ENCODE results near the gene PCDHA8.
"Not testable (repeated sequence)": the region's sequence is repeated elsewhere in the genome, so short reads cannot be mapped to it uniquely, and the experiment has no call there.

Gene PCDHA8, protein sequence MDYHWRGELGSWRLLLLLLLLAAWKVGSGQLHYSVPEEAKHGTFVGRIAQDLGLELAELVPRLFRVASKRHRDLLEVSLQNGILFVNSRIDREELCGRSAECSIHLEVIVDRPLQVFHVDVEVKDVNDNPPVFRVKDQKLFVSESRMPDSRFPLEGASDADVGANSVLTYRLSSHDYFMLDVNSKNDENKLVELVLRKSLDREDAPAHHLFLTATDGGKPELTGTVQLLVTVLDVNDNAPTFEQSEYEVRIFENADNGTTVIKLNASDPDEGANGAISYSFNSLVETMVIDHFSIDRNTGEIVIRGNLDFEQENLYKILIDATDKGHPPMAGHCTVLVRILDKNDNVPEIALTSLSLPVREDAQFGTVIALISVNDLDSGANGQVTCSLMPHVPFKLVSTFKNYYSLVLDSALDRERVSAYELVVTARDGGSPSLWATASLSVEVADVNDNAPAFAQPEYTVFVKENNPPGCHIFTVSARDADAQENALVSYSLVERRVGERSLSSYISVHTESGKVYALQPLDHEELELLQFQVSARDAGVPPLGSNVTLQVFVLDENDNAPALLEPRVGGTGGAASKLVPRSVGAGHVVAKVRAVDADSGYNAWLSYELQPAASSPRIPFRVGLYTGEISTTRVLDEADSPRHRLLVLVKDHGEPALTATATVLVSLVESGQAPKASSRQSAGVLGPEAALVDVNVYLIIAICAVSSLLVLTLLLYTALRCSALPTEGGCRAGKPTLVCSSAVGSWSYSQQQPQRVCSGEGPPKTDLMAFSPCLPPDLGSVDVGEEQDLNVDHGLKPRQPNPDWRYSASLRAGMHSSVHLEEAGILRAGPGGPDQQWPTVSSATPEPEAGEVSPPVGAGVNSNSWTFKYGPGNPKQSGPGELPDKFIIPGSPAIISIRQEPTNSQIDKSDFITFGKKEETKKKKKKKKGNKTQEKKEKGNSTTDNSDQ

DNA sequence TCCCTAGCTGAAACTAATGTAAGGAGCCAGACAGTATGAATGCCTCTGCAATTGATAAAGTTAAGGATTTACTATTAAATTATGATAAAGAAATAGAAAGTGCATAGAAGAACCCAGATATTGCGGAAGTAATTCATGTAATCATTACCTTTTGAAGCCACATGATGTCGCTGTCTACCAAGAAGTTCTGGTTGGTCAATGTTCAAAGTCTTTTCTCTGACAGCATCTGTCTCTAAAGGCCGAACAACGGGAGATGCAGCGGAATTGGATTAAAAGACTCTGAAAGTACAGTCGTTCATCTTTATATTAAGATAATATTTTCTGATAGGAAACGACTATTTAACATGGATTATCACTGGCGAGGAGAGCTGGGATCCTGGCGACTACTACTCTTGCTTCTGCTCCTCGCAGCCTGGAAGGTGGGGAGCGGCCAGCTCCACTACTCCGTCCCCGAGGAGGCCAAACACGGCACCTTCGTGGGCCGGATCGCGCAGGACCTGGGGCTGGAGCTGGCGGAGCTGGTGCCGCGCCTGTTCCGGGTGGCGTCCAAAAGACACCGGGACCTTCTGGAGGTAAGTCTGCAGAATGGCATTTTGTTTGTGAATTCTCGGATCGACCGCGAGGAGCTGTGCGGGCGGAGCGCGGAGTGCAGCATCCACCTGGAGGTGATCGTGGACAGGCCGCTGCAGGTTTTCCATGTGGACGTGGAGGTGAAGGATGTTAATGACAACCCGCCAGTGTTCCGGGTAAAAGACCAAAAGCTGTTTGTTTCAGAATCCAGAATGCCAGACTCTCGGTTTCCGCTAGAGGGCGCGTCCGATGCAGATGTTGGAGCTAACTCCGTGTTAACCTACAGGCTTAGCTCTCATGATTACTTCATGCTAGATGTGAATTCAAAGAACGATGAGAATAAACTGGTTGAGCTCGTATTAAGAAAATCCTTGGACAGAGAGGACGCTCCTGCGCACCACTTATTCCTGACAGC lies at the start of gene PCDHA8:
PCDHA8 (plus strand) TSS at position 210 of the 985 bp plus-strand sequence; CDS start at position 345, 135 bp downstream.
- Histone ChIP-seq H3K36me3 (ENCODE audit: insufficient read depth, low read length) (no peaks in the 10 kb centered on the region), H3K9ac (ENCODE audit: low read depth, low read length) (no peak within 1 kb of the TSS; the same call in 1 of the 2 replicates), H3K9me3 (ENCODE audit: control insufficient read depth, insufficient read depth, low read length) (no peaks in the 10 kb centered on the region), H3K4me1 (ENCODE audit: insufficient read depth, low read length) (no peaks in the 10 kb centered on the region)

DNA sequence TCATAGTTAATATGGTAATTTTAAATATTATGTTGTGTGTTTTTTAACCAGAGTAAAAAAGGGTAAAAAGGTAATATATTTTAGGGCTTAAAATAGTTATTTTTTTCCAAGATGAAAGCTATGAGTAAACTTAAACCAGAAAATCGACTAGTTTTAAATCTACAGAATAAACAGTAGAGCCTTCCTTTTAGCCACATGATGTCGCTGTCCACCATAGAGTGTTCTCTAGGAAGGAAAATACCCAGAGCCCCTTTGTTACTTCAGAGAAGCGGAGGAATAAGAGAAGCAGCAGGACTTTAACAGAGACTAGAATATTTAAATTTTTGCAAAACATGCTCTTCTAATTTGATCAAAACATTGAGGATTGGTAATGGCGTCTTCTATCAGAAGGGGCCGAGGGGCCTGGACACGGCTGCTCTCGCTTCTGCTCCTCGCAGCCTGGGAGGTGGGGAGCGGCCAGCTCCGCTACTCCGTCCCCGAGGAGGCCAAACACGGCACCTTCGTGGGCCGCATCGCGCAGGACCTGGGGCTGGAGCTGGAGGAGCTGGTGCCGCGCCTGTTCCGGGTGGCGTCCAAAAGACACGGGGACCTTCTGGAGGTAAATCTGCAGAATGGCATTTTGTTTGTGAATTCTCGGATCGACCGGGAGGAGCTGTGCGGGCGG lies 46.3 kb upstream of the PCDHA8 start, which contains the start of gene PCDHA2:
PCDHA2 (plus strand) TSS at position 258 of the 664 bp plus-strand sequence.
- H3K4me1 ChIP-seq (ENCODE audit: insufficient read depth, low read length) = no peaks in the 10 kb centered on the region
- no peaks in the 10 kb centered on the region for H3K36me3 ChIP-seq (ENCODE audit: insufficient read depth, low read length)
- peak within 1 kb of the TSS; percentile 57; the same call in 1 of the 2 replicates for H3K9ac ChIP-seq (ENCODE audit: low read depth, low read length)
- H3K9me3 ChIP-seq (ENCODE audit: control insufficient read depth, insufficient read depth, low read length) = no peaks in the 10 kb centered on the region

DNA sequence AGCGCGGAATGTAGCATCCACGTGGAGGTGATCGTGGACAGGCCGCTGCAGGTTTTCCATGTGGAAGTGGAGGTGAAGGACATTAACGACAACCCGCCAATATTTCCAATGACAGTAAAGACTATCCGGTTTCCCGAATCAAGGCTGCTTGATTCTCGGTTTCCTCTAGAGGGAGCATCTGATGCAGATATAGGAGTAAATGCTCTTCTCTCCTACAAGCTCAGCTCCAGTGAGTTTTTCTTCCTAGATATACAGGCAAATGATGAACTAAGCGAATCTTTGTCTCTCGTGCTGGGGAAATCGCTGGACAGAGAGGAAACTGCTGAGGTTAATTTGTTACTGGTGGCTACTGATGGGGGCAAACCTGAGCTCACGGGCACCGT lies 45.7 kb upstream of the PCDHA8 start:
- Histone ChIP-seq H3K9ac (ENCODE audit: low read depth, low read length) (peak overlapping the region; percentile 57; the same call in 1 of the 2 replicates), H3K9me3 (ENCODE audit: control insufficient read depth, insufficient read depth, low read length) (no peaks in the 10 kb centered on the region), H3K36me3 (ENCODE audit: insufficient read depth, low read length) (no peaks in the 10 kb centered on the region), H3K4me1 (ENCODE audit: insufficient read depth, low read length) (no peaks in the 10 kb centered on the region)

DNA sequence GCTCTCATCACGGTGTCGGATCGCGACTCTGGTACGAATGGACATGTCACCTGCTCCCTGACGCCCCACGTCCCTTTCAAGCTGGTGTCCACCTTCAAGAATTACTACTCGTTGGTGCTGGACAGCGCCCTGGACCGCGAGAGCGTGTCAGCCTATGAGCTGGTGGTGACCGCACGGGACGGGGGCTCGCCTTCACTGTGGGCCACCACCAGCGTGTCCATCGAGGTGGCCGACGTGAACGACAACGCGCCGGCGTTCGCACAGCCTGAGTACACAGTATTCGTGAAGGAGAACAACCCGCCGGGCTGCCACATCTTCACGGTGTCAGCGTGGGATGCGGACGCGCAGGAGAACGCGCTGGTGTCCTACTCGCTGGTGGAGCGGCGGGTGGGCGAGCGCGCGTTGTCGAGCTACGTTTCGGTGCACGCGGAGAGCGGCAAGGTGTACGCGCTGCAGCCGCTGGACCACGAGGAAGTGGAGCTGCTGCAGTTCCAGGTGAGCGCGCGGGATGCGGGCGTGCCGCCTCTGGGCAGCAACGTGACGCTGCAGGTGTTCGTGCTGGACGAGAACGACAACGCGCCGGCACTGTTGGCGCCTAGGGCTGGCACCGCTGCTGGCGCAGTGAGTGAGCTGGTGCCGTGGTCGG lies 44.8 kb upstream of the PCDHA8 start:
- H3K36me3 ChIP-seq (ENCODE audit: insufficient read depth, low read length); H3K9me3 ChIP-seq (ENCODE audit: control insufficient read depth, insufficient read depth, low read length); H3K9ac ChIP-seq (ENCODE audit: low read depth, low read length); H3K4me1 ChIP-seq (ENCODE audit: insufficient read depth, low read length): not testable (repeated sequence)

DNA sequence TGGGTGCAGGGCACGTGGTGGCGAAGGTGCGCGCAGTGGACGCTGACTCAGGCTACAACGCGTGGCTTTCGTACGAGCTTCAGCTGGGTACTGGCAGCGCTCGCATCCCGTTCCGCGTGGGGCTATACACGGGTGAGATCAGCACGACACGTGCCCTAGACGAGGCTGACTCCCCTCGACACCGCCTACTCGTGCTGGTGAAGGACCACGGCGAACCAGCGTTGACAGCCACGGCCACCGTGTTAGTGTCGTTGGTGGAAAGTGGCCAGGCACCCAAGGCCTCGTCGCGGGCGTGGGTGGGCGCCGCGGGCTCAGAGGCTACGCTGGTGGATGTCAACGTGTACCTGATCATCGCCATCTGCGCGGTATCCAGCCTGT lies 44.3 kb upstream of the PCDHA8 start:
- peaks cover under 1% of the 10 kb centered on the region; the same call in 1 of the 2 replicates for H3K9me3 ChIP-seq (ENCODE audit: control insufficient read depth, insufficient read depth, low read length)
- H3K9ac ChIP-seq (ENCODE audit: low read depth, low read length) = no peak overlapping the region
- H3K4me1 ChIP-seq (ENCODE audit: insufficient read depth, low read length) = no peaks in the 10 kb centered on the region
- H3K36me3 ChIP-seq (ENCODE audit: insufficient read depth, low read length) = no peaks in the 10 kb centered on the region

DNA sequence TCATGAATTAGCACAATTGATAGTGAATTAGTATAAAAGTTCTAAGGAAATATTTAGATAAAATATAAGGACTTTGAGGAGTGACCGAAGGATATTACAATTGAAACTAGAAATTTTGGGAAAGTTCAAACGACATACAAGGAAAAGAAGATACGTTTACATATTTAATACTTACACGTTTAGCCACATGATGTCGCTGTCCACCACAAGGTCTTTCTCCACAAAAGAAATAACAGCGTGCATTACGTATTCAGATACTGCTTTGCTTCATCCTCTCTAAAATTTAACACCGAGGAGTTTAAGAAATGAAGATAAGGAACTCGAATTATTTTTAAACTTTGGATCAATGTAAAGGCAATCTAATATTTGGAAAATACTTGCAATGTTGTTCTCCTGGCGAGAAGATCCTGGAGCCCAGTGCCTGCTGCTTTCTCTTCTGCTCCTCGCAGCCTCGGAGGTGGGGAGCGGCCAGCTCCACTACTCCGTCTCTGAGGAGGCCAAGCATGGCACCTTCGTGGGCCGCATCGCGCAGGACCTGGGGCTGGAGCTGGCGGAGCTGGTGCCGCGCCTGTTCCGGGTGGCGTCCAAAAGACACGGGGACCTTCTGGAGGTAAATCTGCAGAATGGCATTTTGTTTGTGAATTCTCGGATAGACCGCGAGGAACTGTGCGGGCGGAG lies 40.0 kb upstream of the PCDHA8 start, which contains the start of gene PCDHA3:
PCDHA3 (plus strand) TSS at position 242 of the 678 bp plus-strand sequence.
- Histone ChIP-seq H3K9me3 (ENCODE audit: control insufficient read depth, insufficient read depth, low read length) (peaks cover 5% of the 10 kb centered on the region; the same call in 1 of the 2 replicates), H3K36me3 (ENCODE audit: insufficient read depth, low read length) (no peaks in the 10 kb centered on the region), H3K9ac (ENCODE audit: low read depth, low read length) (no peak within 1 kb of the TSS), H3K4me1 (ENCODE audit: insufficient read depth, low read length) (no peaks in the 10 kb centered on the region)

DNA sequence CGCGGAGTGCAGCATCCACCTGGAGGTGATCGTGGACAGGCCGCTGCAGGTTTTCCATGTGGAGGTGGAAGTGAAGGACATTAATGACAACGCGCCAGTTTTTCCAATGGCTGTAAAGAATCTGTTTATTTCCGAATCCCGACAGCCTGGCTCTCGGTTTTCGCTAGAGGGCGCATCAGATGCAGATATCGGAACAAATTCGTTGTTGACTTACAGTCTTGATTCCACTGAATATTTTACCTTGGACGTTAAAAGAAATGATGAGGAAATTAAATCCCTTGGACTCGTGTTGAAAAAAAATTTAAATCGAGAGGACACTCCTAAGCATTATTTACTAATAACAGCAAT lies 39.5 kb upstream of the PCDHA8 start:
- Histone ChIP-seq H3K4me1 (ENCODE audit: insufficient read depth, low read length) (no peaks in the 10 kb centered on the region), H3K9me3 (ENCODE audit: control insufficient read depth, insufficient read depth, low read length) (peaks cover 5% of the 10 kb centered on the region; the same call in 1 of the 2 replicates), H3K9ac (ENCODE audit: low read depth, low read length) (no peak overlapping the region), H3K36me3 (ENCODE audit: insufficient read depth, low read length) (no peaks in the 10 kb centered on the region)

DNA sequence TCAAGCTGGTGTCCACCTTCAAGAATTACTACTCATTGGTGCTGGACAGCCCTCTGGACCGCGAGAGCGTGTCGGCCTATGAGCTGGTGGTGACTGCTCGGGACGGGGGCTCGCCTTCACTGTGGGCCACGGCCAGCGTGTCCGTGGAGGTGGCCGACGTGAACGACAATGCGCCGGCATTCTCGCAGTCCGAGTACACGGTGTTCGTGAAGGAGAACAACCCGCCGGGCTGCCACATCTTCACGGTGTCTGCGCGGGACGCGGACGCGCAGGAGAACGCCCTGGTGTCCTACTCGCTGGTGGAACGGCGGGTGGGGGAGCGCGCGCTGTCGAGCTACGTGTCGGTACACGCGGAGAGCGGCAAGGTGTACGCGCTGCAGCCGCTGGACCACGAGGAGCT lies 38.6 kb upstream of the PCDHA8 start:
- H3K36me3 ChIP-seq (ENCODE audit: insufficient read depth, low read length); H3K9ac ChIP-seq (ENCODE audit: low read depth, low read length); H3K4me1 ChIP-seq (ENCODE audit: insufficient read depth, low read length); H3K9me3 ChIP-seq (ENCODE audit: control insufficient read depth, insufficient read depth, low read length): not testable (repeated sequence)

DNA sequence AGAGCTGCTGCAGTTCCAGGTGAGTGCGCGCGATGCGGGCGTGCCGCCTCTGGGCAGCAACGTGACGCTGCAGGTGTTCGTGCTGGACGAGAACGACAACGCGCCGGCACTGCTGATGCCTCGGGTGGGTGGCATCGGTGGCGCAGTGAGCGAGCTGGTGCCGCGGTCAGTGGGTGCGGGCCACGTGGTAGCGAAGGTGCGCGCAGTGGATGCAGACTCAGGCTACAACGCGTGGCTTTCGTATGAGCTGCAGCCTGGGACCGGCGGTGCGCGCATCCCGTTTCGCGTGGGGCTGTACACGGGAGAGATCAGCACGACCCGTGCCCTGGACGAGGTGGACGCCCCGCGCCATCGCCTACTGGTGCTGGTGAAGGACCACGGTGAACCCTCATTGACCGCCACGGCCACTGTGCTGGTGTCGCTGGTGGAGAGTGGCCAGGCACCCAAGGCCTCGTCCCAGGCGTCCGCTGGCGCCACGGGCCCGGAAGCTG lies 38.2 kb upstream of the PCDHA8 start:
- H3K9ac ChIP-seq (ENCODE audit: low read depth, low read length) = no peak overlapping the region
- H3K4me1 ChIP-seq (ENCODE audit: insufficient read depth, low read length) = no peaks in the 10 kb centered on the region
- H3K9me3 ChIP-seq (ENCODE audit: control insufficient read depth, insufficient read depth, low read length) = peaks cover 5% of the 10 kb centered on the region; the same call in 1 of the 2 replicates
- no peaks in the 10 kb centered on the region for H3K36me3 ChIP-seq (ENCODE audit: insufficient read depth, low read length)

DNA sequence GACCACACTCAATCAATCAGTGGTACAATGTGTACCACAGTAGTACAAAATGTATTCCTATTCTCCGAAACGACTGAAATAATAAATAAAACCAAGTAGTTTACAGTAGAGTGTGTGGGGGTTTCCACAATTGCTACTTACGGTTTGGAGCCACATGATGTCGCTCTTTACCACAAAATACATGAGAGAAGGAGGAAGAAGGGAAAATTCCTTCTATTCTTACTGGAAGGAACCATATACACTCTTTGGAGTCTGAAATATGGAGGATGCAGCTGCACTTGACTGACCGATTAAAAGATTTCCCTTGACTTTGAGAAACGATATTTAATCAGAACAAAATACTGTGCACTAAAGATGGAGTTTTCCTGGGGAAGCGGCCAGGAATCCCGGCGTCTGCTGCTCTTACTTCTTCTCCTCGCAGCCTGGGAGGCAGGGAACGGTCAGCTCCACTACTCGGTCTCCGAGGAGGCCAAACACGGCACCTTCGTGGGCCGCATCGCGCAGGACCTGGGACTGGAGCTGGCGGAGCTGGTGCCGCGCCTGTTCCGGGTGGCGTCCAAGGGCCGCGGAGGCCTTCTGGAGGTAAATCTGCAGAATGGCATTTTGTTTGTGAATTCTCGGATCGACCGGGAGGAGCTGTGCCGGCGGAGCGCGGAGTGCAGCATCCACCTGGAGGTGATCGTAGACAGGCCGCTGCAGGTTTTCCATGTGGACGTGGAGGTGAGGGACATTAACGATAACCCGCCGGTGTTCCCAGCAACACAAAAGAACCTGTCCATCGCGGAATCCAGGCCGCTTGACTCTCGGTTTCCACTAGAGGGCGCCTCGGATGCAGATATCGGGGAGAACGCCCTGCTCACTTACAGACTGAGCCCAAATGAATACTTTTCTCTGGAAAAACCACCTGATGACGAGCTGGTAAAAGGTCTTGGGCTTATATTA lies 33.9 kb upstream of the PCDHA8 start, which contains the start of gene PCDHA4:
PCDHA4 (plus strand) TSS at position 235 of the 942 bp plus-strand sequence.
- Histone ChIP-seq H3K9me3 (ENCODE audit: control insufficient read depth, insufficient read depth, low read length) (0 out of 2 replicates have a peak, but pooled peaks cover under 1% of the 10 kb centered on the region), H3K4me1 (ENCODE audit: insufficient read depth, low read length) (no peaks in the 10 kb centered on the region), H3K36me3 (ENCODE audit: insufficient read depth, low read length) (no peaks in the 10 kb centered on the region), H3K9ac (ENCODE audit: low read depth, low read length) (peak within 1 kb of the TSS; percentile 67)

DNA sequence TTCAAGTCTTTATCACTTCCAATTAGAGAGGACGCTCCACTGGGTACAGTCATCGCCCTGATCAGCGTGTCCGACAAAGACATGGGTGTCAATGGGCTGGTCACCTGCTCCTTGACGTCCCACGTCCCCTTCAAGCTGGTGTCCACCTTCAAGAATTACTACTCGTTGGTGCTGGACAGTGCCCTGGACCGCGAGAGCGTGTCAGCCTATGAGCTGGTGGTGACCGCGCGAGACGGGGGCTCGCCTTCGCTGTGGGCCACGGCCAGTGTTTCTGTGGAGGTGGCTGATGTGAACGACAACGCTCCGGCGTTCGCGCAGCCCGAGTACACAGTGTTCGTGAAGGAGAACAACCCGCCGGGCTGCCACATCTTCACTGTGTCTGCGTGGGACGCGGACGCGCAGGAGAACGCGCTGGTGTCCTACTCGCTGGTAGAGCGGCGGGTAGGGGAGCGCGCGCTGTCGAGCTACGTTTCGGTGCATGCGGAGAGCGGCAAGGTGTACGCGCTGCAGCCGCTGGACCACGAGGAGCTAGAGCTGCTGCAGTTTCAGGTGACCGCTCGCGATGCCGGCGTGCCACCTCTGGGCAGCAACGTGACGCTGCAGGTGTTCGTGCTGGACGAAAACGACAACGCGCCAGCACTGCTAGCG lies 32.6 kb upstream of the PCDHA8 start:
- not testable (repeated sequence) for H3K9me3 ChIP-seq (ENCODE audit: control insufficient read depth, insufficient read depth, low read length); H3K9ac ChIP-seq (ENCODE audit: low read depth, low read length); H3K36me3 ChIP-seq (ENCODE audit: insufficient read depth, low read length); H3K4me1 ChIP-seq (ENCODE audit: insufficient read depth, low read length)
